Aortic smooth muscle cell (primary cell): ENCODE results near the gene CCR1. TPM values are rescaled to one million over a fixed set of nuclear protein-coding genes. Genes with fewer than 3 reads are reported as not detected.

ENCODE experiments used
- total RNA-seq: library from RNA; depleted of rRNA; stranded (reverse); fragments of >200 nt; gene quantifications from 2 replicates; pipeline ENCODE4 v1.2.3, GENCODE V29; 2014

Gene CCR1
- total RNA-seq: under 0.01 and 0.13 TPM in 2 replicates

DNA sequence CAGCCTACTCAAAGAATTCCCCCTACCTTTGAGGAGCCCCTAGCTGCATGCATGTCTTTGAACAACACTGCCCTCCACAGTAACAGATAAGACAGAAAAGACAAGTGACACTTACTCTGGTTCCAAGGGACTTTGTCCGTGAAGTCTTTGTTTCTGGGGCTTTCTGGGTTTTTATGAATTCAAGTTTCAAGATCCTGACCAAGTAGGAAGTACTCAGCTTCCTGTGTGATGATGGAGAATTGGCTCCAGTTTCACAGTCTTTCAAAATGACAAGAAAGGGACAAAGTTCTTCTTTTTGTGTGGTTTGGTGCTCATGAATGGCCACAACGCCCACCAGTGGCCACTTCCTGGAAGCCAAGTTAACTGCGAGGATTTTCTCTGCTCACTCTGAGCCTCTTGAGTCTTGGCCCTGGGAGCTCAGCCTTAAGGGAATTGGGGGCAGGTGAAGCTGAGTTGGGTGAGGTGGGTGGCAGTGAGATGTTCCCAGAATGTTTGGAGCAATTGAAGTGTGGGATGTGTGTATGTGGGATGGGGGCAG lies at the start of gene CCR1:
Gene CCR1, minus strand, starts transcription at position 147 of the 538 bp plus-strand sequence. CDS start 4,000 bp downstream, outside the sequence.

DNA sequence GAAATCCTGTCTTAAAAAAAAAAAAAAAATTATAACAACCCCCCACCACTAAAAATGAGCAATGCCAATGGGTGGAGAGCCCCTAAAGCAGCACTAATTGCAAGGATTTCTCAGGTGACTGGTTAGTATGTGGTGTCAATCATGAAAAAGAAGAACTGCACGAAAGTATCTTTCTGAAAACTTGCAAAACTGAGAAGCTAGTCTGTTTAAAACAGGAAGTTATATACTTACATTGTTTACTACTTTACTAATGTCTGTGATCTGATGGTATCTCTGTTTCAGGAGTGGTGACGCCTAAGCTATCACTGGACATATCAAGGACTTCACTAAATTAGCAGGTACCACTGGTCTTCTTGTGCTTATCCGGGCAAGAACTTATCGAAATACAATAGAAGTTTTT lies 34.0 kb upstream of the CCR1 start, which contains the start of gene CCR3:
Gene CCR3, plus strand, starts transcription at position 341 of the 400 bp plus-strand sequence. CDS start 22,699 bp downstream, outside the sequence.

Other genes with a start within 250 kb of the CCR1 start
- gene FYCO1, start 212.5 kb downstream of the CCR1 start, total RNA-seq: 36.7 and 55.2 TPM in 2 replicates
- not detected in 2 replicates for gene XCR1, start 180.8 kb downstream of the CCR1 start, total RNA-seq
- not detected in 2 replicates for gene CCR3, start 34.1 kb upstream of the CCR1 start, total RNA-seq
- not detected in 2 replicates for gene CCR2, start 145.8 kb upstream of the CCR1 start, total RNA-seq
- not detected in 2 replicates for gene CCR5, start 162.6 kb upstream of the CCR1 start, total RNA-seq
- gene CCRL2, start 198.9 kb upstream of the CCR1 start, total RNA-seq: 0.87 and 1.7 TPM in 2 replicates